Activated naive CD4-positive, alpha-beta T cell treated with anti-CD3 and anti-CD28 coated beads for 36 hours (primary cell): ENCODE data around the gene MAPKBP1. TPM values are rescaled to one million over a fixed set of nuclear protein-coding genes. Genes with fewer than 3 reads are reported as not detected.

Source experiments
- CTCF ChIA-PET: fragments of 350-600 bp; sonication (Branson Sonifier 250); formaldehyde crosslinking; loops from one replicate; lab custom pipeline; 2021; ENCODE audit warnings: antibody characterized with exemption; lab: Charles Lee
- DNase-seq: peaks from one replicate; pipeline ENCODE4 v3.0.0-alpha.2; 2020
- H3K27ac Mint-ChIP-seq: one replicate; pipeline ENCODE4 v1.8.0; 2021; ENCODE audit warnings: mild to moderate bottlenecking, mixed read lengths
- H3K27me3 Mint-ChIP-seq: one replicate; pipeline ENCODE4 v1.8.0; 2021; ENCODE audit warnings: low read depth, mixed read lengths
- H3K36me3 Mint-ChIP-seq: one replicate; pipeline ENCODE4 v1.8.0; 2021; ENCODE audit warnings: low read depth, mixed read lengths
- H3K4me1 Mint-ChIP-seq: one replicate; pipeline ENCODE4 v1.8.0; 2021; ENCODE audit warnings: low read depth, mixed read lengths
- H3K4me3 Mint-ChIP-seq: one replicate; pipeline ENCODE4 v1.8.0; 2021; ENCODE audit warnings: mild to moderate bottlenecking, moderate library complexity, mixed read lengths
- H3K9me3 Mint-ChIP-seq: one replicate; pipeline ENCODE4 v1.8.0; 2021; ENCODE audit warnings: mixed read lengths
- intact Hi-C: fragments of 100-400 bp; cut with micrococcal nuclease; formaldehyde crosslinking; loops from one replicate; pipeline ENCODE4 v1.15.1; 2023
- total RNA-seq, 2 experiments: library from RNA; stranded (reverse); gene quantifications; one replicate each; pipeline ENCODE4 v1.2.3, GENCODE V29; 2021

The MAPKBP1 gene
- total RNA-seq, 2 experiments from 2014 or later: 13.8 to 13.9 TPM

- DNase-seq: peak; percentile 85
- Mint-ChIP-seq H3K9me3 (no peaks in the 10 kb centered on the region), H3K27me3 (no peaks in the 10 kb centered on the region), H3K4me3 (no peak overlapping the region), H3K4me1 (peaks cover 6% of the 10 kb centered on the region), H3K36me3 (no peaks in the 10 kb centered on the region), H3K27ac (no peak overlapping the region)
- intact Hi-C loops: loop anchor here (1.0 to 2.0 kb wide), 6 partner anchors 37 to 345 kb away; partner anchors contain the start of genes MAPKBP1 and MGA
- CTCF ChIA-PET: interaction anchor here (0.6 to 6.5 kb wide), 35 partner anchors 9 to 346 kb away, joined by 3 to 177 read pairs (median 4); partner anchors contain the start of genes MAPKBP1 and PLA2G4B
Observed at GRCh38 chr15:41811432-41812195, 37.3 kb downstream of the MAPKBP1 start.

DNA sequence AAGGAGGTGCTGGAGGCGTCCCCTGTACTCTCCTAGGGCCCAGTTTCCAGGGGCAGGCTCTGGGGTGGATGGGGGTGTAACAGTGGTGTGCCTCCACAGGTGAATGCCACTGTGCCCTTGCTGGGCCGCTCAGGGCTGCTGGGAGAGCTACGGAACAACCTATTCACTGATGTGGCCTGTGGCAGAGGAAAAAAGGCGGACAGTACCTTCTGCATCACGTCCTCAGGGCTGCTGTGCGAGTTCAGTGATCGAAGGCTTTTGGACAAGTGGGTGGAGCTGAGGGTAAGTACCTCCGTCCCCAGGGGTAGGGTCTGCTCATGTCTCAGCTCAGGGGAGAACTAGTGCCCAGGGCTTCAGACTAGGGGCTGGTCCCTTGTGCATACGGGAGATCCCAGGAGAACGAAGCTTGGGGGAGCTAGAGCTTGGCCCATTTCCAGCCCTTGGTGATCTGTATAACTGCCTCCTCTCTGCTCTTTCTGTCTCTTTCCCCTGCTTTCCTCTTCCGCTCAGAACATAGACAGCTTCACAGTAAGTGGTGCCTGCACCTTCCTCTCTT is 38.6 kb downstream of the MAPKBP1 start:
- H3K9me3 Mint-ChIP-seq: no peaks in the 10 kb centered on the region
- no peak overlapping the region for H3K27ac Mint-ChIP-seq
- H3K4me3 Mint-ChIP-seq: no peak overlapping the region
- peaks cover 6% of the 10 kb centered on the region for H3K4me1 Mint-ChIP-seq
- H3K36me3 Mint-ChIP-seq: no peaks in the 10 kb centered on the region
- DNase-seq: no peak
- intact Hi-C loops: no loop called here
- H3K27me3 Mint-ChIP-seq: no peaks in the 10 kb centered on the region
- CTCF ChIA-PET: interaction anchor here (1.1 to 6.5 kb wide), 9 partner anchors 12 to 256 kb away, joined by 3 to 177 read pairs (median 13); partner anchors contain the start of gene MAPKBP1

- intact Hi-C loops: no loop called here
- CTCF ChIA-PET: interaction anchor here (1.1 to 6.5 kb wide), 7 partner anchors 12 to 256 kb away, joined by 3 to 177 read pairs (median 23); partner anchors contain the start of gene MAPKBP1
- H3K36me3 Mint-ChIP-seq: no peaks in the 10 kb centered on the region
- no peak overlapping the region for H3K4me3 Mint-ChIP-seq
- H3K4me1 Mint-ChIP-seq: peaks cover 6% of the 10 kb centered on the region
- H3K27me3 Mint-ChIP-seq: no peaks in the 10 kb centered on the region
- no peak for DNase-seq
- H3K9me3 Mint-ChIP-seq: no peaks in the 10 kb centered on the region
- H3K27ac Mint-ChIP-seq: no peak overlapping the region
Observed at GRCh38 chr15:41813426-41813825, 39.1 kb downstream of the MAPKBP1 start.

- DNase-seq: no peak
- Mint-ChIP-seq H3K9me3 (no peaks in the 10 kb centered on the region), H3K36me3 (peaks cover 2% of the 10 kb centered on the region), H3K27me3 (no peaks in the 10 kb centered on the region), H3K4me3 (no peak overlapping the region), H3K27ac (no peak overlapping the region), H3K4me1 (peaks cover 6% of the 10 kb centered on the region)
- intact Hi-C loops: no loop called here
- CTCF ChIA-PET: interaction anchor here (5.0 to 6.5 kb wide), 2 partner anchors 25 to 41 kb away, joined by 32 to 177 read pairs; partner anchors contain the start of gene MAPKBP1
Observed at GRCh38 chr15:41814534-41814933, 40.2 kb downstream of the MAPKBP1 start.

GRCh38 chr15:41816788-41817187 is 42.5 kb downstream of the MAPKBP1 start:
- Mint-ChIP-seq H3K36me3 (peaks cover 2% of the 10 kb centered on the region), H3K4me3 (no peak overlapping the region), H3K9me3 (no peaks in the 10 kb centered on the region), H3K27ac (no peak overlapping the region), H3K4me1 (no peaks in the 10 kb centered on the region), H3K27me3 (no peaks in the 10 kb centered on the region)
- intact Hi-C loops: no loop called here
- CTCF ChIA-PET: interaction anchor here (1.2 to 2.4 kb wide), 2 partner anchors 43 to 213 kb away, joined by 4 to 8 read pairs; no protein-coding TSS in a partner anchor
- no peak for DNase-seq

DNA sequence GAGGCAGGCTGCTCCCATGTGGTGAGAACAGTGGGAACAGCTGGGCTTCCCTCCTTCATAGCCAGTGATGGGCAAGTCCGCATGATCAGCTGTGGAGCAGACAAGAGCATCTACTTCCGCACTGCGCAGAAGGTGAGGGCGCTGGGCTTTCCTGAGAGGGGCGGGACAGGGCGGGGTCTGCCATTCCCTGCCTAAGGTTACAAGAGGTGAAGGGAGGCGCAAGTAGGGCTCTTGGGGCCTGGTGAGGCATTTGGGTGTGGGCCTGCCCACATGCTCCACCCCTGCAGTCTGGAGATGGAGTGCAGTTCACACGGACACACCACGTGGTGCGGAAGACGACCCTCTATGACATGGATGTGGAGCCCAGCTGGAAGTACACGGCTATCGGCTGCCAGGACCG is 43.0 kb downstream of the MAPKBP1 start:
- CTCF ChIA-PET: interaction anchor here (1.2 to 2.4 kb wide), 2 partner anchors 44 to 214 kb away, joined by 4 to 8 read pairs; no protein-coding TSS in a partner anchor

GRCh38 chr15:41817781-41818180 is 43.5 kb downstream of the MAPKBP1 start:
- CTCF ChIA-PET: interaction anchor here (1.2 to 2.4 kb wide), 2 partner anchors 44 to 214 kb away, joined by 4 to 8 read pairs; no protein-coding TSS in a partner anchor
- intact Hi-C loops: no loop called here
- Mint-ChIP-seq H3K36me3 (peaks cover 2% of the 10 kb centered on the region), H3K27ac (no peak overlapping the region), H3K4me1 (no peaks in the 10 kb centered on the region), H3K27me3 (no peaks in the 10 kb centered on the region), H3K9me3 (no peaks in the 10 kb centered on the region), H3K4me3 (no peak overlapping the region)
- no peak for DNase-seq

More for the DNA sequence above, 43.0 kb downstream of the MAPKBP1 start:
- Mint-ChIP-seq H3K36me3 (peaks cover 2% of the 10 kb centered on the region), H3K27ac (no peak overlapping the region), H3K4me1 (no peaks in the 10 kb centered on the region), H3K4me3 (no peak overlapping the region), H3K27me3 (no peaks in the 10 kb centered on the region), H3K9me3 (no peaks in the 10 kb centered on the region)
- intact Hi-C loops: no loop called here
- DNase-seq: no peak

DNA sequence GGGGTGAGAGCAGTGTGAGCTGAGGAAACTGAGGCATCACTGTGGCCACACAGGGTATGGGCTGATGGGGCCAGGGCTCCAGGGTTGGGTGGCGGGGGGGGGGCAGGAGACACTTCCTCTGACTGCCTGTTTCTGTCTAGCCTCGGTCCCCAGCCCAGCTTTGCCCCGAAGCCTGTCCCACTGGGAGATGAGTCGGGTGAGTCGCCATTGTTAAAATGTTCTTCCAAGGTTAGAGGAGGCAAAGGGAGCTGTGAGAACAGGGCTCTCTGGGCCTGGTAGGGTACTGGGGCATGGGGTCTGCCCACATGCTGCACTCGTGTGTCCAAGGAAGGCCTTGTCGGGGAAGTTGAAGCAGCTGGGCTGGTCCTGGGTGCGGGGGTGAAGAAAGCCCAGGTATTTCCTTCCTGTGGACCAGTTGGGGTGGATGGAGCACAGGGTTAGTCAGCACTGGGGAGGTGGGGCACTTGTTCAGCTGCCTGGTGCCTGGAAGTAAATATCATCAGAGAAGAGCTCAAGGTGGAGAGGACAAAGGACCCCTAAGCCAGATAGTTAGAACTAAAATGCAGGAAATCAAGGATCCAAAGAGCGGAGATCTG is 45.3 kb downstream of the MAPKBP1 start:
- no peak for DNase-seq
- CTCF ChIA-PET: interaction anchor here (0.6 to 3.4 kb wide), 3 partner anchors 8 to 311 kb away, joined by 3 to 12 read pairs (median 3); partner anchors contain the start of gene MAPKBP1
- intact Hi-C loops: no loop called here
- H3K27me3 Mint-ChIP-seq: no peaks in the 10 kb centered on the region
- H3K27ac Mint-ChIP-seq: no peak overlapping the region
- H3K9me3 Mint-ChIP-seq: no peaks in the 10 kb centered on the region
- no peak overlapping the region for H3K4me3 Mint-ChIP-seq
- H3K36me3 Mint-ChIP-seq: peaks cover 4% of the 10 kb centered on the region
- no peaks in the 10 kb centered on the region for H3K4me1 Mint-ChIP-seq

- intact Hi-C loops: no loop called here
- no peaks in the 10 kb centered on the region for H3K9me3 Mint-ChIP-seq
- no peaks in the 10 kb centered on the region for H3K4me1 Mint-ChIP-seq
- H3K27ac Mint-ChIP-seq: no peak overlapping the region
- H3K4me3 Mint-ChIP-seq: no peak overlapping the region
- H3K36me3 Mint-ChIP-seq: peaks cover 4% of the 10 kb centered on the region
- DNase-seq: no peak
- CTCF ChIA-PET: interaction anchor here (0.9 to 3.4 kb wide), 2 partner anchors 10 to 47 kb away, joined by 3 to 12 read pairs; partner anchors contain the start of gene MAPKBP1
- H3K27me3 Mint-ChIP-seq: no peaks in the 10 kb centered on the region
Observed at GRCh38 chr15:41820791-41821423, 46.6 kb downstream of the MAPKBP1 start.

DNA sequence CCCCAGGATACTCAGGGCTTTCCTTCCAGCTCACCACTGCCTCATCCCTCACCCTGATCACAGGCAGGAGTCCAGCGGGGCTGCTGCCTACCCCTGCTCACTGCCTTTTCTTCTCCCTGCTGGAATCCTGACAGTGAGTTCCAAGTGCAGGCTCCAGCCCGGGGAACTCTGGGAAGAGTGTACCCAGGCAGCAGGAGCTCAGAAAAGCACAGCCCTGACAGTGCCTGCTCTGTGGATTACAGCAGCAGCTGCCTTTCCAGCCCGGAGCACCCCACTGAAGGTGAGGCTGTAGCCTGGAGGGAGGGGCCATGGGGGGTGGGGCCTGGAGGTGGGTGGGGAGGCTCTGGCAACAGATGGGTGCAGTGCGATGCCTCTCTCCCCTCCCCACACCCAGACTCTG is 47.5 kb downstream of the MAPKBP1 start:
- peaks cover 3% of the 10 kb centered on the region for H3K4me1 Mint-ChIP-seq
- no peak overlapping the region for H3K4me3 Mint-ChIP-seq
- H3K36me3 Mint-ChIP-seq: peaks cover 4% of the 10 kb centered on the region
- H3K27me3 Mint-ChIP-seq: no peaks in the 10 kb centered on the region
- intact Hi-C loops: no loop called here
- CTCF ChIA-PET: interaction anchor here (3.4 kb wide), 1 partner anchor 11 kb away, joined by 12 read pairs; no protein-coding TSS in a partner anchor
- no peaks in the 10 kb centered on the region for H3K9me3 Mint-ChIP-seq
- H3K27ac Mint-ChIP-seq: no peak overlapping the region
- no peak for DNase-seq

DNA sequence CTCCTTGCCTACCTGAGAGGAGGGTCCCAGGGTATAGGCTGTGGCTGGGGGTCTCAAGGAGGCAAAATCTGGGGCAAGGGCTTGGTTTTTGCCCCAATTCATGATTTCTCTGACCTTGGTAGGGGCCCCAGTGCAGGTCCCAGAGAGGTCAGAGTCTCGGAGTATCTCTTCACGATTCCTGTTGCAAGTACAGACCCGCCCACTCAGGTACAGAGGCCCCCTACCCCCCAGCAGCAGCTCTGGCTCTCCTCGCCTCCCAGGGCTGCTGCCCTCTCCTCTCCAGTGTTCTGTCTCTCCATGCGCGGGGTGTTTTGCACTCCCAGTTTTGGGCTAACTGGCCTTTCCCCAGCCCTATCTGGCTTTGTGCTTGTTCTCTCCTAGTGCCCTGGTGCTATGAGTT is 48.2 kb downstream of the MAPKBP1 start:
- peaks cover 3% of the 10 kb centered on the region for H3K4me1 Mint-ChIP-seq
- no peaks in the 10 kb centered on the region for H3K9me3 Mint-ChIP-seq
- peaks cover 4% of the 10 kb centered on the region for H3K36me3 Mint-ChIP-seq
- H3K4me3 Mint-ChIP-seq: no peak overlapping the region
- no peak for DNase-seq
- CTCF ChIA-PET: interaction anchor here (3.4 kb wide), 1 partner anchor 11 kb away, joined by 12 read pairs; no protein-coding TSS in a partner anchor
- H3K27me3 Mint-ChIP-seq: no peaks in the 10 kb centered on the region
- H3K27ac Mint-ChIP-seq: no peak overlapping the region
- intact Hi-C loops: no loop called here
